NCI-H446 (cell line): ENCODE measurements around the gene FAM53C.

Experiments
- DNase-seq, 2 experiments: peaks; one replicate each; lab custom pipeline; 2025; lab: John Stamatoyannopoulos, UW

The FAM53C gene

GRCh38 chr5:138391859-138392386 is 53.9 kb downstream of the FAM53C start:
- no peak for DNase-seq
